Tibial artery (tissue), 4 donors: ENCODE data around the gene IL1RAPL2.

Experiments used
- DNase-seq, 2 donors: peaks; one replicate each; pipeline ENCODE4 v3.0.0-alpha.2; 2019
- H3K27ac ChIP-seq, 2 donors: fragments of 200-600 bp; sonication (generic) in 1 of 2; 1 replicate in 1 of 2; 2 replicates in 1 of 2; pipeline ENCODE4 v1.5.1; 2018 to 2019; ENCODE audit warnings: mild to moderate bottlenecking in 1 of 2
- H3K27me3 ChIP-seq, 2 donors: fragments of 200-600 bp; sonication (generic) in 1 of 2; one replicate each; pipeline versions ENCODE4 v1.5.1 to v1.6.0; 2016 to 2019
- H3K36me3 ChIP-seq, 3 donors: fragments of 200-600 bp; sonication (generic) in 2 of 3; one replicate each; pipeline ENCODE4 v1.5.1; 2016 to 2019; ENCODE audit warnings: mild to moderate bottlenecking in 2 of 3
- H3K4me1 ChIP-seq, 4 donors: fragments of 200-600 bp; sonication (generic) in 2 of 4; 1 replicate in 3 of 4; 2 replicates in 1 of 4; pipeline ENCODE4 v1.5.1; 2016 to 2019
- H3K4me3 ChIP-seq, 2 donors: fragments of 200-600 bp; sonication (generic) in 1 of 2; 1 replicate in 1 of 2; 2 replicates in 1 of 2; pipeline ENCODE4 v1.5.1; 2018 to 2019; ENCODE audit warnings: mild to moderate bottlenecking in 2 of 2
- H3K9me3 ChIP-seq, 3 donors: fragments of 200-600 bp; sonication (generic) in 1 of 3; one replicate each; pipeline ENCODE4 v1.5.1; 2016 to 2019
- CTCF ChIP-seq, 2 experiments: fragments of 200-600 bp in 1 of 2; fragments of 450-650 bp in 1 of 2; IDR thresholded peaks; one replicate each; pipeline ENCODE4 v1.5.1; 2017 to 2019; ENCODE audit warnings: antibody characterized with exemption in 2 of 2, mild to moderate bottlenecking in 1 of 2, moderate library complexity in 1 of 2
- intact Hi-C: fragments of 100-400 bp; cut with DNase I; formaldehyde crosslinking; loops from one replicate; pipeline ENCODE4 v1.15.0; 2023; ENCODE audit warnings: low total_unique reads

The IL1RAPL2 gene

GRCh38 chrX:105753411-105753810, 1187.4 kb downstream of the IL1RAPL2 start:
- no peaks in the 10 kb centered on the region for H3K27me3 ChIP-seq
- no peak for TF ChIP-seq CTCF (IDR thresholded peaks at IDR 0.05)
- H3K4me1 ChIP-seq, result no peaks in the 10 kb centered on the region
- no peak overlapping the region for H3K27ac ChIP-seq
- H3K36me3 ChIP-seq, result no peaks in the 10 kb centered on the region
- no peak for DNase-seq
- no peaks in the 10 kb centered on the region for H3K9me3 ChIP-seq
- no peak overlapping the region for H3K4me3 ChIP-seq
- intact Hi-C loops, result no loop called here

DNA sequence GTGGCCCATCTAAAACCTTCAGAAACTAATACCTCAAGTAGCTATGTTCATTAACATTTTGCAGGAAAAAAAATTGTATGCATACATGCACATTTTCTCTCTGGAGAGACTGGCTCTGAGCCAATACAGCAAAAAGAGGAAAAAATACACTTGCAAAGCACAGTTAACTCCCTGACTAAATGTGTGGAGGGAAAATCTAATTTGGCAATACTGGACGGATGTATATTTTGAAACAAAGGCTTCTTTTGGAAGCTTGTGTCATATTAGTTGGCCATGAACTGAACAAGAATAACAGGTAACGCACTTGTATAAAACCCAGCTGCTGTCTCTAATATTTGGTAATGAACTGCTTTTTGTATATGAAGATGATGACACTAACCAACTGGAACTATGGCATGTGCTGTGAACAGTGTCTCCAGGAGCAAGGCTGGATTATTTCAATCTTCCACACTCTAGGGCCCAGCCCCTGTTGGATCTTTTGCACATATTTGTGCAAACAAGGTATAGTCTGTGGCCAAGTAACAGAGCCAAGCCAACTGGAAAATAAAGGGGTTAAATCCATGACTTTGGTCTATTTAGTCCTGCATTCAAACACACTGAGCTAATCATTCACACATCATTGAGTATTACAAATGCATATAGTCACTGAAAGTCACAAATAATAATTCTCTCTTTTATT, 1188.4 kb downstream of the IL1RAPL2 start:
- H3K27me3 ChIP-seq, result no peaks in the 10 kb centered on the region
- no peak for TF ChIP-seq CTCF (IDR thresholded peaks at IDR 0.05)
- no peak overlapping the region for H3K4me3 ChIP-seq
- H3K4me1 ChIP-seq, result no peaks in the 10 kb centered on the region
- DNase-seq, result no peak
- H3K36me3 ChIP-seq, result no peaks in the 10 kb centered on the region
- H3K27ac ChIP-seq, result no peak overlapping the region
- no peaks in the 10 kb centered on the region for H3K9me3 ChIP-seq
- intact Hi-C loops, result no loop called here

DNA sequence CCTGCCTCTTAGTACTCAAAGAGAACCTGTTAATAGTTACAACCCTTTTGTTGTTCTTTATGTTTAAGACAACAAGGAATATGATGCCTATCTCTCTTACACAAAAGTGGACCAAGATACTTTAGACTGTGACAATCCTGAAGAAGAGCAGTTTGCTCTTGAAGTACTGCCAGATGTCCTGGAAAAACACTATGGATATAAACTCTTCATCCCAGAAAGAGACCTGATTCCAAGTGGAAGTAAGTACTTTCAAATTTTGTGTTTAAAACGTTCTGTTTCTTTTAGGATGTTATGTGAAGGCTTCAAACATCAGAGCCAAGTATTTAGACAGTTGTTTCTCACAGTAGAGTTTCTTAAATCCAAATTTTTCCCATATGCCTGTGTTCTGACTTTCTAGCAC, 1189.1 kb downstream of the IL1RAPL2 start:
- DNase-seq, result no peak
- no peaks in the 10 kb centered on the region for H3K36me3 ChIP-seq
- TF ChIP-seq CTCF (IDR thresholded peaks at IDR 0.05), result no peak
- H3K4me3 ChIP-seq, result no peak overlapping the region
- no peaks in the 10 kb centered on the region for H3K27me3 ChIP-seq
- intact Hi-C loops, result no loop called here
- no peaks in the 10 kb centered on the region for H3K4me1 ChIP-seq
- no peaks in the 10 kb centered on the region for H3K9me3 ChIP-seq
- no peak overlapping the region for H3K27ac ChIP-seq

GRCh38 chrX:105758754-105759153, 1192.8 kb downstream of the IL1RAPL2 start:
- no peak for TF ChIP-seq CTCF (IDR thresholded peaks at IDR 0.05)
- H3K4me3 ChIP-seq, result no peak overlapping the region
- no peaks in the 10 kb centered on the region for H3K27me3 ChIP-seq
- H3K36me3 ChIP-seq, result no peaks in the 10 kb centered on the region
- H3K9me3 ChIP-seq, result no peaks in the 10 kb centered on the region
- no peak overlapping the region for H3K27ac ChIP-seq
- intact Hi-C loops, result no loop called here
- H3K4me1 ChIP-seq, result no peaks in the 10 kb centered on the region
- no peak for DNase-seq

DNA sequence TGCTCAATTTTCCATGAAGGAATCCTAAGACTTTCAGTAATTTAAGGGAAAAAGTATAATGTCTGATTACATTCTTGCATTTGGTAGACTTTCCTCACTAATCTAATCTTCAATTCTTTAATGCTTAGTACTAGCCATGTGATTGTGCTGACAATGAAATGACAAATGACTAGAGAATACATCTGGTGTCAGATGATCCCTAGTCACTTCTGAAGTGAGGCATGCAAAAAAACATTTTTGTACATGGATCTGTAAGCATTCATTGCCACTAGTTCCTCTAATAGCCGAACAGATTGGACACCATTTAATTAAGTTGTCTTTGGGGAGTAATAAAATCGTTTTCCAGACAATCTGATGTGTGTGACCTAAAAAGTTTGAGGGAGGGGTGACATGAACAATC, 1193.6 kb downstream of the IL1RAPL2 start:
- no peak for DNase-seq
- no peak for TF ChIP-seq CTCF (IDR thresholded peaks at IDR 0.05)
- Histone ChIP-seq H3K27ac (no peak overlapping the region), H3K9me3 (no peaks in the 10 kb centered on the region), H3K36me3 (no peaks in the 10 kb centered on the region), H3K27me3 (no peaks in the 10 kb centered on the region), H3K4me1 (no peaks in the 10 kb centered on the region), H3K4me3 (no peak overlapping the region)
- intact Hi-C loops, result no loop called here

- no peak for DNase-seq
- no peaks in the 10 kb centered on the region for H3K9me3 ChIP-seq
- H3K36me3 ChIP-seq, result no peaks in the 10 kb centered on the region
- no peaks in the 10 kb centered on the region for H3K4me1 ChIP-seq
- intact Hi-C loops, result no loop called here
- TF ChIP-seq CTCF (IDR thresholded peaks at IDR 0.05), result no peak
- no peak overlapping the region for H3K27ac ChIP-seq
- H3K4me3 ChIP-seq, result no peak overlapping the region
- H3K27me3 ChIP-seq, result no peaks in the 10 kb centered on the region
Measured at GRCh38 chrX:105765691-105766090, 1199.7 kb downstream of the IL1RAPL2 start.
